ENCODE data around the gene DOCK4.

DNA sequence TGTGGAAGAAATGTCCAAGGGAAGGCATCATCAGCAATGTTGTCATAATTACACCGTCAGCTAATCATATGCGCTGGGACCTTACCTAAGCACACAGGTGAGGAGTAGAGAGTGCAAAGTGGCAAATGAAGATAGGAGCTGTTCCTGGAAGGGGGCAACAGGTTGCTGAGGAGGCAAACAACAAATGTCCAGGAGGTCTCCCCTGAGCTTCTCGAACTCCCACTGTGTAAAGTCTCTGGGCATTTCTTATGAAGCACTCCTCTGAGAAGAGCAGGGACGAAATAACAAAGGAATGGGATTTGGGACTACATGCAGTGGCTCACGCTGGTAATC is 152.5 kb downstream of the DOCK4 start:
- TF ChIP-seq SP1 (IDR thresholded peaks at IDR 0.05): no peak
- no peak for TF ChIP-seq BHLHE40 (IDR thresholded peaks at IDR 0.05; ENCODE audit: borderline replicate concordance)
- no peak for TF ChIP-seq FOXK2 (IDR thresholded peaks at IDR 0.05)
- no peak for TF ChIP-seq LEF1 (IDR thresholded peaks at IDR 0.05; ENCODE audit: borderline replicate concordance)
- no peak for TF ChIP-seq SUZ12 (IDR thresholded peaks at IDR 0.05)
- TF ChIP-seq FOXM1 (IDR thresholded peaks at IDR 0.05; ENCODE audit: borderline replicate concordance): no peak
- TF ChIP-seq, protein P1, sequence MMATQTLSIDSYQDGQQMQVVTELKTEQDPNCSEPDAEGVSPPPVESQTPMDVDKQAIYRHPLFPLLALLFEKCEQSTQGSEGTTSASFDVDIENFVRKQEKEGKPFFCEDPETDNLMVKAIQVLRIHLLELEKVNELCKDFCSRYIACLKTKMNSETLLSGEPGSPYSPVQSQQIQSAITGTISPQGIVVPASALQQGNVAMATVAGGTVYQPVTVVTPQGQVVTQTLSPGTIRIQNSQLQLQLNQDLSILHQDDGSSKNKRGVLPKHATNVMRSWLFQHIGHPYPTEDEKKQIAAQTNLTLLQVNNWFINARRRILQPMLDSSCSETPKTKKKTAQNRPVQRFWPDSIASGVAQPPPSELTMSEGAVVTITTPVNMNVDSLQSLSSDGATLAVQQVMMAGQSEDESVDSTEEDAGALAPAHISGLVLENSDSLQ (IDR thresholded peaks at IDR 0.05): no peak
- TF ChIP-seq ARNT (IDR thresholded peaks at IDR 0.05): no peak
- TF ChIP-seq NFRKB (IDR thresholded peaks at IDR 0.05): no peak
